A549 (cell line): ENCODE results near the gene CAMK1. TPM values are rescaled to one million over a fixed set of nuclear protein-coding genes. Genes with fewer than 3 reads are reported as not detected.

Experiments used
- ATAC-seq, 2 experiments: fragments of 200-7000 bp in 1 of 2; fragments of >200 bp in 1 of 2; cut with Nextera tagmentation in 1 of 2; cut with Tn5 transposase in 1 of 2; 3 replicates each; pipeline versions ENCODE4 v1.8.0 to v1.9.1; 2018 to 2020; ENCODE audit warnings: mild to moderate bottlenecking in 1 of 2, moderate library complexity in 1 of 2
- CTCF ChIA-PET: fragments of 300-600 bp; sonication (Branson Sonifier 250); formaldehyde crosslinking; extraction: SDS; loops from one replicate; lab custom pipeline; 2021; ENCODE audit warnings: antibody characterized with exemption, inconsistent platforms; lab: Yijun Ruan, JAX
- POLR2A ChIA-PET: fragments of 350-600 bp; formaldehyde crosslinking; extraction: SDS; loops from one replicate; lab custom pipeline; 2021; ENCODE audit warnings: antibody characterized with exemption, inconsistent platforms; lab: Yijun Ruan, JAX
- DNase-seq, 2 experiments: peaks; one replicate each; pipeline versions ENCODE4 v3.0.0 to v3.0.0-alpha.2; 2011 to 2016; ENCODE audit warnings: low read depth in 1 of 2, low spot score in 1 of 2
- FAIRE-seq: peaks from 2 replicates; lab custom pipeline; 2011; peaks lifted over from hg19 to GRCh38; lab: Jason Lieb, UNC
- H3K27ac ChIP-seq, 2 experiments: fragments of >200 bp; sonication (Bioruptor Twin); formaldehyde crosslinking; 3 replicates each; pipeline ENCODE4 v1.5.1; 2016 to 2017
- H3K4me1 ChIP-seq: fragments of >200 bp; sonication (Bioruptor Twin); formaldehyde crosslinking; 3 replicates; pipeline ENCODE4 v1.6.1; 2016
- H3K4me2 ChIP-seq: fragments of >200 bp; sonication (Bioruptor Twin); formaldehyde crosslinking; 3 replicates; pipeline ENCODE4 v1.6.1; 2016
- H3K4me3 ChIP-seq: fragments of >200 bp; sonication (Bioruptor Twin); formaldehyde crosslinking; 3 replicates; pipeline ENCODE4 v1.5.1; 2016
- H3K9me3 ChIP-seq: fragments of >200 bp; sonication (Bioruptor Twin); formaldehyde crosslinking; 3 replicates; pipeline ENCODE4 v1.6.1; 2016
- CEBPB ChIP-seq, 2 experiments: fragments of >200 bp in 1 of 2; sonication (Bioruptor Twin) in 1 of 2; formaldehyde crosslinking in 1 of 2; IDR thresholded peaks; 2 replicates each; pipeline ENCODE4 v1.6.1; 2012 to 2016
- EHF ChIP-seq: fragments of 250-450 bp; sonication (Bioruptor Pico); IDR thresholded peaks from 2 replicates; pipeline ENCODE4 v1.5.0; 2020; ENCODE audit warnings: mild to moderate bottlenecking
- GATA3 ChIP-seq: IDR thresholded peaks from 2 replicates; pipeline ENCODE4 v1.6.1; 2012; ENCODE audit warnings: borderline replicate concordance
- HDAC2 ChIP-seq: fragments of 200-600 bp; sonication (generic); IDR thresholded peaks from 2 replicates; pipeline ENCODE4 v1.6.1; 2016
- HOXB13 ChIP-seq: fragments of 250-450 bp; sonication (Bioruptor Pico); IDR thresholded peaks from 2 replicates; pipeline ENCODE4 v1.5.0; 2020; ENCODE audit warnings: low read depth, mild to moderate bottlenecking, moderate library complexity
- HOXB5 ChIP-seq: fragments of 250-450 bp; sonication (Bioruptor Pico); IDR thresholded peaks from 2 replicates; pipeline ENCODE4 v1.5.0; 2020; ENCODE audit warnings: mild to moderate bottlenecking, moderate library complexity
- KDM1A ChIP-seq: fragments of 200-600 bp; sonication (generic); IDR thresholded peaks from 2 replicates; pipeline ENCODE4 v1.6.1; 2016; ENCODE audit warnings: low read depth, mild to moderate bottlenecking
- MAZ ChIP-seq: fragments of 150-350 bp; IDR thresholded peaks from 2 replicates; pipeline ENCODE4 v1.6.1; 2014; ENCODE audit warnings: antibody characterized with exemption, low read depth, low read length, borderline replicate concordance
- MYC ChIP-seq: IDR thresholded peaks from 2 replicates; pipeline ENCODE4 v1.6.1; 2012; ENCODE audit warnings: mild to moderate bottlenecking, inconsistent platforms, low read length, improper control_type of control experiment, borderline replicate concordance
- NFE2L2 ChIP-seq: fragments of 150-350 bp; conservative IDR thresholded peaks from 2 replicates; pipeline ENCODE4 v1.6.1; 2014; ENCODE audit warnings: low read length
- NPAS2 ChIP-seq: fragments of 250-450 bp; sonication (Bioruptor Pico); IDR thresholded peaks from 2 replicates; pipeline ENCODE4 v1.8.0; 2022; ENCODE audit warnings: mild to moderate bottlenecking, moderate library complexity, borderline replicate concordance
- RAD21 ChIP-seq, 2 experiments: fragments of >200 bp in 1 of 2; sonication (Bioruptor Twin) in 1 of 2; formaldehyde crosslinking in 1 of 2; IDR thresholded peaks in 1 of 2; conservative IDR thresholded peaks in 1 of 2; 2 replicates in 1 of 2; 3 replicates in 1 of 2; pipeline ENCODE4 v1.6.1; 2012 to 2018; ENCODE audit warnings: inconsistent platforms in 1 of 2
- RFX5 ChIP-seq: fragments of 450-650 bp; IDR thresholded peaks from 2 replicates; pipeline ENCODE4 v1.7.1; 2014; ENCODE audit warnings: antibody characterized with exemption, mild to moderate bottlenecking, moderate library complexity
- RNF2 ChIP-seq: fragments of 200-600 bp; sonication (generic); IDR thresholded peaks from 2 replicates; pipeline ENCODE4 v1.6.1; 2016; ENCODE audit warnings: low read depth, mild to moderate bottlenecking, antibody characterized with exemption, moderate library complexity, borderline replicate concordance
- ZC3H11A ChIP-seq: fragments of 450-650 bp; IDR thresholded peaks from 2 replicates; pipeline ENCODE4 v1.6.1; 2014; ENCODE audit warnings: antibody characterized with exemption, mild to moderate bottlenecking
- ZFP36 ChIP-seq: fragments of 450-650 bp; IDR thresholded peaks from 2 replicates; pipeline ENCODE4 v1.6.1; 2014; ENCODE audit warnings: borderline replicate concordance; ENCODE audit not compliant: partially characterized antibody
- WGBS: methylation state at CpG from one replicate; pipeline ENCODE4 v1.1.6; 2017; ENCODE audit errors: missing lambda C conversion rate; 5-methylcytosine and 5-hydroxymethylcytosine counted together
- polyA plus RNA-seq, 4 experiments: library from polyadenylated mRNA; depleted of rRNA in 3 of 4; stranded (reverse); fragments of >200 nt; fragmentation: RNase III in 1 of 4; extraction: RNeasy Plus Mini Kit Qiagen cat#74134 plus additional on column Dnase treatment in 1 of 4; gene quantifications; 2 replicates in 3 of 4; 3 replicates in 1 of 4; pipeline ENCODE4 v1.2.3, GENCODE V29; 2011 to 2017
- TF ChIP-seq, protein P1 (sequence below): IDR thresholded peaks from 2 replicates; pipeline ENCODE4 v1.6.1; 2012
- TF ChIP-seq, protein P2 (sequence below): IDR thresholded peaks from 2 replicates; pipeline ENCODE4 v1.6.1; 2012; ENCODE audit warnings: low read depth, borderline replicate concordance
- TF ChIP-seq, protein P3 (sequence below): fragments of 250-450 bp; sonication (Bioruptor Pico); IDR thresholded peaks from 2 replicates; pipeline ENCODE4 v1.5.0; 2020; ENCODE audit warnings: low read depth, mild to moderate bottlenecking, moderate library complexity
- TF ChIP-seq, protein P4 (sequence below): IDR thresholded peaks from 2 replicates; pipeline ENCODE4 v1.6.1; 2012
- TF ChIP-seq, protein P5 (sequence below): fragments of 200-600 bp; sonication (generic); IDR thresholded peaks from 2 replicates; pipeline ENCODE4 v1.6.1; 2016; ENCODE audit warnings: antibody characterized with exemption, mild to moderate bottlenecking, moderate library complexity

CAMK1 gene
- polyA plus RNA-seq, 2 of the 4 experiments (the other 2 are of a cell fraction): 13.5 to 15.6 TPM

DNA sequence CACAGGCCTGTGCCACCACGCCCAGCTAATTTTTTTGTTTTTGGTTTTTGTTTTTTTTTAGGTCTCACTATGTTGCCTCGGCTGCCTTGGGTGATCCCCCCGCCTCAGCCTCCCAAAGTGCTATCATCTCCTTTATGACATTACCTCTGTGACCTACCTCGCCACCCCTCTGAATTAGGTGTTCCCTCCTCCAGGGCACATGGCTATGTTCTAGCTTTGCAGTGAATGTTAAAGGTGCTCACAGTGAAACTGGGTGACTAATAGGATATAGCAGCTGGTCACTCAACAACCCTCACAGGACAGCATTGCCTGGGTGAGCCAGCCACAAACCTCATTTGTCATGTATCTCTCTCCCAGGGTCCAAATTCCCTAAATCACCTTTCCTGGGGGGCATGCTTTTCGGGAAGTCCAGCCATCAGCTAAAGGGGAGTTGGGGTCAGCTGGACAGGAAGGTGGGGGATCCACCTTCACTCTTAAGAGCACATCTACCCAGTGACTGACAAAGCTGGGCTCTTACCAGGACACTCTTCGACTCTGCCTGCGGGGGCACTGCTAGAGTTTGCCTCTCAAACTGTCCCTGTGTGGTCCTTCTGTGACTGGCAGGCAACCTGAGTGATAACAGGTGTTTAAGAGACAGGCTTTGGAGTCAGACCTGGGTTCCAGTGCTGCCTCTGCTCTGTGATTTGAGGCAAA lies 38.7 kb upstream of the CAMK1 start:
- ChIA-PET CTCF (interaction anchor here (0.5 to 2.3 kb wide), 13 partner anchors 9 to 478 kb away, joined by 3 to 9 read pairs (median 4); partner anchors contain the start of gene CRELD1), POLR2A (interaction anchor here (0.8 to 3.2 kb wide), 2 partner anchors 16 to 77 kb away, joined by 3 to 17 read pairs; partner anchors contain the start of genes ARPC4, BRPF1 and TADA3)
- no peak overlapping the region for H3K4me3 ChIP-seq
- FAIRE-seq: no peak
- 0 out of 5 replicates have a peak, but pooled peaks of 1 of the 2 experiments have one; percentile 10 for TF ChIP-seq RAD21 (conservative IDR thresholded peaks at IDR 0.05 in 1 of 2, IDR thresholded peaks at IDR 0.05 in 1 of 2)
- TF ChIP-seq, protein P1, sequence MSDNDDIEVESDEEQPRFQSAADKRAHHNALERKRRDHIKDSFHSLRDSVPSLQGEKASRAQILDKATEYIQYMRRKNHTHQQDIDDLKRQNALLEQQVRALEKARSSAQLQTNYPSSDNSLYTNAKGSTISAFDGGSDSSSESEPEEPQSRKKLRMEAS: no peak
- peak; percentile 64 to 70 for DNase-seq
- 66% methylated on average over 7 of the region's 7 CpGs for whole genome bisulfite sequencing
- peak overlapping the region; percentile 99; the same call in 2 of the 3 replicates for H3K4me2 ChIP-seq
- peaks cover 25% of the 10 kb centered on the region for H3K4me1 ChIP-seq
- peak; percentile 70 to 71 for ATAC-seq
- no peaks in the 10 kb centered on the region for H3K9me3 ChIP-seq
- H3K27ac ChIP-seq: peak overlapping the region in 1 of 2 experiments; percentile 95; a peak in 3 of 6 replicates

DNA sequence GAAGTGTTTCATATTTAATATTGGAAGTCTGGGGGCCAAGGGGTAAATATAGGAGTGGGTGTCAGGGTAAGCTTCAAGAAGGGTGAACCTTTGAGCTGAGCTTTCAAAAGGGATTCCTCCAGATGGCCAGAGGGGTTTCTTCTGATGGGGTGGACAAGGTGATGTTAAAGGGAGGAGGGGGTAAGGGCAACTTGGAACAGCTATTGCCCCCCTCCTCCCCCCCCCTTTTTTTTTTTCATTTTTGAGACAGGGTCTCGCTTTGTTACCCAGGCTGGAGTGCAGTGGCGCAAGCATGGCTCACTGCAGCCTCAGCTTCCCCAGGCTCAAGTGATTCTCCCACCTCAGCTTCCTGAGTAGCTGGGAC lies 38.2 kb upstream of the CAMK1 start:
- WGBS: 88% methylated on average over 2 of the region's 2 CpGs
- Histone ChIP-seq H3K4me2 (no peak overlapping the region), H3K4me1 (peaks cover 25% of the 10 kb centered on the region), H3K4me3 (no peak overlapping the region), H3K27ac (no peak overlapping the region), H3K9me3 (no peaks in the 10 kb centered on the region)
- ATAC-seq (no peak), FAIRE-seq (no peak), DNase-seq (no peak)
- CTCF ChIA-PET: interaction anchor here (0.9 to 2.0 kb wide), 8 partner anchors 12 to 139 kb away, joined by 3 to 8 read pairs (median 4); partner anchors contain the start of gene CRELD1
- POLR2A ChIA-PET: interaction anchor here (0.8 to 3.2 kb wide), 2 partner anchors 15 to 76 kb away, joined by 3 to 17 read pairs; partner anchors contain the start of genes ARPC4, BRPF1 and TADA3
- TF ChIP-seq ZC3H11A (no peak), HDAC2 (no peak), ZFP36 (no peak), HOXB13 (no peak), NPAS2 (no peak), RNF2 (no peak), EHF (no peak), KDM1A (no peak), GATA3 (no peak), RFX5 (no peak), HOXB5 (no peak), MYC (no peak), CEBPB (IDR thresholded peaks at IDR 0.05) (no peak), MAZ (no peak), RAD21 (conservative IDR thresholded peaks at IDR 0.05 in 1 of 2, IDR thresholded peaks at IDR 0.05 in 1 of 2) (no peak), NFE2L2 (no peak)
- TF ChIP-seq, protein P2, sequence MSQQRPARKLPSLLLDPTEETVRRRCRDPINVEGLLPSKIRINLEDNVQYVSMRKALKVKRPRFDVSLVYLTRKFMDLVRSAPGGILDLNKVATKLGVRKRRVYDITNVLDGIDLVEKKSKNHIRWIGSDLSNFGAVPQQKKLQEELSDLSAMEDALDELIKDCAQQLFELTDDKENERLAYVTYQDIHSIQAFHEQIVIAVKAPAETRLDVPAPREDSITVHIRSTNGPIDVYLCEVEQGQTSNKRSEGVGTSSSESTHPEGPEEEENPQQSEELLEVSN: no peak
- TF ChIP-seq, protein P3, sequence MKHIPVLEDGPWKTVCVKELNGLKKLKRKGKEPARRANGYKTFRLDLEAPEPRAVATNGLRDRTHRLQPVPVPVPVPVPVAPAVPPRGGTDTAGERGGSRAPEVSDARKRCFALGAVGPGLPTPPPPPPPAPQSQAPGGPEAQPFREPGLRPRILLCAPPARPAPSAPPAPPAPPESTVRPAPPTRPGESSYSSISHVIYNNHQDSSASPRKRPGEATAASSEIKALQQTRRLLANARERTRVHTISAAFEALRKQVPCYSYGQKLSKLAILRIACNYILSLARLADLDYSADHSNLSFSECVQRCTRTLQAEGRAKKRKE (CRISPR knock-in tag): no peak
- TF ChIP-seq, protein P4, sequence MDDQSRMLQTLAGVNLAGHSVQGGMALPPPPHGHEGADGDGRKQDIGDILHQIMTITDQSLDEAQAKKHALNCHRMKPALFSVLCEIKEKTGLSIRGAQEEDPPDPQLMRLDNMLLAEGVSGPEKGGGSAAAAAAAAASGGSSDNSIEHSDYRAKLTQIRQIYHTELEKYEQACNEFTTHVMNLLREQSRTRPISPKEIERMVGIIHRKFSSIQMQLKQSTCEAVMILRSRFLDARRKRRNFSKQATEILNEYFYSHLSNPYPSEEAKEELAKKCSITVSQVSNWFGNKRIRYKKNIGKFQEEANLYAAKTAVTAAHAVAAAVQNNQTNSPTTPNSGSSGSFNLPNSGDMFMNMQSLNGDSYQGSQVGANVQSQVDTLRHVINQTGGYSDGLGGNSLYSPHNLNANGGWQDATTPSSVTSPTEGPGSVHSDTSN: no peak
- TF ChIP-seq, protein P5, sequence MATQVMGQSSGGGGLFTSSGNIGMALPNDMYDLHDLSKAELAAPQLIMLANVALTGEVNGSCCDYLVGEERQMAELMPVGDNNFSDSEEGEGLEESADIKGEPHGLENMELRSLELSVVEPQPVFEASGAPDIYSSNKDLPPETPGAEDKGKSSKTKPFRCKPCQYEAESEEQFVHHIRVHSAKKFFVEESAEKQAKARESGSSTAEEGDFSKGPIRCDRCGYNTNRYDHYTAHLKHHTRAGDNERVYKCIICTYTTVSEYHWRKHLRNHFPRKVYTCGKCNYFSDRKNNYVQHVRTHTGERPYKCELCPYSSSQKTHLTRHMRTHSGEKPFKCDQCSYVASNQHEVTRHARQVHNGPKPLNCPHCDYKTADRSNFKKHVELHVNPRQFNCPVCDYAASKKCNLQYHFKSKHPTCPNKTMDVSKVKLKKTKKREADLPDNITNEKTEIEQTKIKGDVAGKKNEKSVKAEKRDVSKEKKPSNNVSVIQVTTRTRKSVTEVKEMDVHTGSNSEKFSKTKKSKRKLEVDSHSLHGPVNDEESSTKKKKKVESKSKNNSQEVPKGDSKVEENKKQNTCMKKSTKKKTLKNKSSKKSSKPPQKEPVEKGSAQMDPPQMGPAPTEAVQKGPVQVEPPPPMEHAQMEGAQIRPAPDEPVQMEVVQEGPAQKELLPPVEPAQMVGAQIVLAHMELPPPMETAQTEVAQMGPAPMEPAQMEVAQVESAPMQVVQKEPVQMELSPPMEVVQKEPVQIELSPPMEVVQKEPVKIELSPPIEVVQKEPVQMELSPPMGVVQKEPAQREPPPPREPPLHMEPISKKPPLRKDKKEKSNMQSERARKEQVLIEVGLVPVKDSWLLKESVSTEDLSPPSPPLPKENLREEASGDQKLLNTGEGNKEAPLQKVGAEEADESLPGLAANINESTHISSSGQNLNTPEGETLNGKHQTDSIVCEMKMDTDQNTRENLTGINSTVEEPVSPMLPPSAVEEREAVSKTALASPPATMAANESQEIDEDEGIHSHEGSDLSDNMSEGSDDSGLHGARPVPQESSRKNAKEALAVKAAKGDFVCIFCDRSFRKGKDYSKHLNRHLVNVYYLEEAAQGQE: no peak
